Mesothelial cell of epicardium (in vitro differentiated cells): ENCODE results near the gene SLC9A3. TPM values are rescaled to one million over a fixed set of nuclear protein-coding genes. Genes with fewer than 3 reads are reported as not detected.

Source experiments
- DNase-seq, 2 experiments: peaks; one replicate each; pipeline ENCODE4 v3.0.0; 2021; ENCODE audit warnings: low spot score in 2 of 2; ENCODE audit not compliant: unreplicated experiment in 2 of 2
- H3K27ac Mint-ChIP-seq: 2 replicates; pipeline ENCODE4 v1.8.0; 2021; ENCODE audit warnings: mixed read lengths
- H3K27me3 Mint-ChIP-seq: 2 replicates; pipeline ENCODE4 v1.8.0; 2021; ENCODE audit warnings: low read depth, mixed read lengths
- H3K36me3 Mint-ChIP-seq: 2 replicates; pipeline ENCODE4 v1.8.0; 2021; ENCODE audit warnings: mixed read lengths
- H3K4me1 Mint-ChIP-seq: 2 replicates; pipeline ENCODE4 v1.8.0; 2021; ENCODE audit warnings: mixed read lengths
- H3K4me3 Mint-ChIP-seq: 2 replicates; pipeline ENCODE4 v1.8.0; 2021; ENCODE audit warnings: mild to moderate bottlenecking, moderate library complexity, mixed read lengths
- H3K9me3 Mint-ChIP-seq: 2 replicates; pipeline ENCODE4 v1.8.0; 2021; ENCODE audit warnings: mixed read lengths
- total RNA-seq: library from RNA; stranded (reverse); gene quantifications from 3 replicates; pipeline ENCODE4 v1.2.1, GENCODE V29; 2021
- TF ChIP-seq, protein P1 (sequence below): fragments of 200-600 bp; sonication (generic); IDR thresholded peaks from one replicate; pipeline ENCODE4 v1.5.0; 2021; ENCODE audit warnings: antibody characterized with exemption; ENCODE audit not compliant: unreplicated experiment

SLC9A3 gene
- total RNA-seq, 1 donor from 2014 or later: 2.3 TPM

GRCh38 chr5:446883-447263, 77.4 kb downstream of the SLC9A3 start:
- H3K4me3 Mint-ChIP-seq: no peak overlapping the region
- H3K27ac Mint-ChIP-seq: peak overlapping the region; percentile 34
- H3K36me3 Mint-ChIP-seq: peaks cover 49% of the 10 kb centered on the region
- TF ChIP-seq, protein P1, sequence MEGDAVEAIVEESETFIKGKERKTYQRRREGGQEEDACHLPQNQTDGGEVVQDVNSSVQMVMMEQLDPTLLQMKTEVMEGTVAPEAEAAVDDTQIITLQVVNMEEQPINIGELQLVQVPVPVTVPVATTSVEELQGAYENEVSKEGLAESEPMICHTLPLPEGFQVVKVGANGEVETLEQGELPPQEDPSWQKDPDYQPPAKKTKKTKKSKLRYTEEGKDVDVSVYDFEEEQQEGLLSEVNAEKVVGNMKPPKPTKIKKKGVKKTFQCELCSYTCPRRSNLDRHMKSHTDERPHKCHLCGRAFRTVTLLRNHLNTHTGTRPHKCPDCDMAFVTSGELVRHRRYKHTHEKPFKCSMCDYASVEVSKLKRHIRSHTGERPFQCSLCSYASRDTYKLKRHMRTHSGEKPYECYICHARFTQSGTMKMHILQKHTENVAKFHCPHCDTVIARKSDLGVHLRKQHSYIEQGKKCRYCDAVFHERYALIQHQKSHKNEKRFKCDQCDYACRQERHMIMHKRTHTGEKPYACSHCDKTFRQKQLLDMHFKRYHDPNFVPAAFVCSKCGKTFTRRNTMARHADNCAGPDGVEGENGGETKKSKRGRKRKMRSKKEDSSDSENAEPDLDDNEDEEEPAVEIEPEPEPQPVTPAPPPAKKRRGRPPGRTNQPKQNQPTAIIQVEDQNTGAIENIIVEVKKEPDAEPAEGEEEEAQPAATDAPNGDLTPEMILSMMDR: peak; percentile 55
- peaks cover 19% of the 10 kb centered on the region for H3K4me1 Mint-ChIP-seq
- H3K27me3 Mint-ChIP-seq: no peaks in the 10 kb centered on the region
- DNase-seq: no peak
- peaks cover 19% of the 10 kb centered on the region for H3K9me3 Mint-ChIP-seq

GRCh38 chr5:446066-446882, 78.0 kb downstream of the SLC9A3 start:
- no peaks in the 10 kb centered on the region for H3K27me3 Mint-ChIP-seq
- DNase-seq: no peak
- H3K9me3 Mint-ChIP-seq: peaks cover 13% of the 10 kb centered on the region
- TF ChIP-seq, protein P1: no peak
- H3K36me3 Mint-ChIP-seq: peaks cover 43% of the 10 kb centered on the region
- peak overlapping the region; percentile 34 for H3K27ac Mint-ChIP-seq
- peaks cover 20% of the 10 kb centered on the region for H3K4me1 Mint-ChIP-seq
- no peak overlapping the region for H3K4me3 Mint-ChIP-seq

DNA sequence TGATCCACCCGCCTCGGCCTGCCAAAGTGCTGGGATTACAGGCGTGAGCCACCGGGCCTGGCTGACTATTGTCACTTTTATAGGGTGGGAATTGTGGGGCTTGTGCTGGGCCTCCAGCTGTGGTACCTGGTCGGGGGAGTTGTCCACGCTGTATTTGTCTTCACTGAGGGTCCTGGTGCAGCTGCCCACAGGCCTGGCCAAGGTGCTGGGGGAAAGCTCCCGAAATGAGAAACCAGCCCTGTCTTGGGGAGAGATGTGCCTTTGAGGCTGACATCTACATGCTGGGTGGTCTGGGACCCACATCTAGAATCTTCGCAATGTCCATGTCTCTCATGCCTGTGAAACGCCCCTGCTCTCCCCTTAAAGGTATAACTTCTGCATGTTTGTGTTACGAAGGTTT, 78.7 kb downstream of the SLC9A3 start:
- DNase-seq: no peak
- H3K27ac Mint-ChIP-seq: no peak overlapping the region
- peaks cover 20% of the 10 kb centered on the region for H3K4me1 Mint-ChIP-seq
- H3K36me3 Mint-ChIP-seq: peaks cover 36% of the 10 kb centered on the region
- H3K27me3 Mint-ChIP-seq: no peaks in the 10 kb centered on the region
- H3K9me3 Mint-ChIP-seq: peaks cover 6% of the 10 kb centered on the region
- TF ChIP-seq, protein P1: no peak
- H3K4me3 Mint-ChIP-seq: no peak overlapping the region

GRCh38 chr5:444226-444625, 80.0 kb downstream of the SLC9A3 start:
- peak overlapping the region; percentile 78 for H3K27ac Mint-ChIP-seq
- no peaks in the 10 kb centered on the region for H3K9me3 Mint-ChIP-seq
- H3K4me3 Mint-ChIP-seq: peak overlapping the region; percentile 99
- H3K36me3 Mint-ChIP-seq: peaks cover 24% of the 10 kb centered on the region
- H3K4me1 Mint-ChIP-seq: peaks cover 20% of the 10 kb centered on the region
- no peak for DNase-seq
- H3K27me3 Mint-ChIP-seq: no peaks in the 10 kb centered on the region
- TF ChIP-seq, protein P1: no peak

DNA sequence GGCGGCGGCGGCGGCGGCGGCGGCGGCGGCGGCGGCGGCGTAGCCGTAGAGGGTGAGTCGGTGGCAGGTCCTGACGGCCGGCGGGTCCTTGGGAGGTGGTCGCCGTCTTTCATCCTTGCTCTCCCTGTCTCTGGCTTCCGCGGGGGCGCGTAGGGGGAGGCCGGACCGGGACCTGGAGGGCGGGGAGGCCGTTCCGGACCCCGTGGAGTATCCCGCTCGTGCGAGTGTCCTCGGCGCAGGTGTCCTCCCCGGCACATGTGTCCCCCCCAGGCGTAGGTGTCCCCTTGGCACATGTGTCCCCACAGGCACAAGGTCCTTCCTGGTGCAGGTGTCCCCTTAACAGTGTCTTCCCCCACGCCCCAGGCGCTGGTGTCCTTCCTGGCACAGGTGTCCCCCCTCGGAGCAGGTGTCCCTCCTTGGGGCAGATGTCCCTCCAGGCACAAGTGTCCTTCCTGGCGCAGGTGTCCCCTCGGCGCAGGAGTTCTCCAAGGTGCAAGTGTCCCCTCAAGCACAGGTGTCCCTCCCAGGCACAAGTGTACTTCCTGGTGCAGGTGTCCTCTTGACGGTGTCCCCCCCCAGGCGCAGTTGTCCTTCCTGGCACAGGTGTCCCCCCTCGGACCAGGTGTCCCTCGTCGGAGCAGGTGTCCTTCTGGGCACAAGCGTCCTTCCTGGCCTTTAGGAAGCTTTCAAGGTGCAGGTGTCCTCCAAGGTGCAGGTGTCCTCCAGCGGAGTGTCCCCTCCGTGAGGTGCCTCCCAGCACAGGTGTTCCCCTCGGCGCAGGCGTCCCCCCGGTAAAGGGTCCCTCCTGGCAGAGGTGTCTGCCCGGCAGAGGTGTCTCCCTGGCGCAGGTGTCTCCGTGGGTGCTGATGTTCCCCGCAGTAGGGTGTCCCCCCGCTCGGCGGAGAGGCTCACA, 80.8 kb downstream of the SLC9A3 start:
- DNase-seq: peak in 1 of 2 experiments; percentile 17
- peak overlapping the region; percentile 78 for H3K27ac Mint-ChIP-seq
- no peaks in the 10 kb centered on the region for H3K9me3 Mint-ChIP-seq
- peaks cover 17% of the 10 kb centered on the region for H3K36me3 Mint-ChIP-seq
- no peaks in the 10 kb centered on the region for H3K27me3 Mint-ChIP-seq
- H3K4me1 Mint-ChIP-seq: peaks cover 20% of the 10 kb centered on the region
- H3K4me3 Mint-ChIP-seq: peak overlapping the region; percentile 99
- TF ChIP-seq, protein P1: no peak
